ENCODE measurements around the gene ARF1. TPM values are rescaled to one million over a fixed set of nuclear protein-coding genes. Genes with fewer than 3 reads are reported as not detected.

Gene ARF1
- polyA plus RNA-seq, 1 donor: 272 TPM

- DNase-seq: no peak
Observed at GRCh38 chr1:228118040-228118439, 35.5 kb downstream of the ARF1 start.

- no peak for DNase-seq
Observed at GRCh38 chr1:228120351-228120750, 37.8 kb downstream of the ARF1 start.

- DNase-seq: no peak
Observed at GRCh38 chr1:228120857-228121489, 38.5 kb downstream of the ARF1 start.

GRCh38 chr1:228122921-228123441 lies 40.5 kb downstream of the ARF1 start:
- DNase-seq: no peak

DNA sequence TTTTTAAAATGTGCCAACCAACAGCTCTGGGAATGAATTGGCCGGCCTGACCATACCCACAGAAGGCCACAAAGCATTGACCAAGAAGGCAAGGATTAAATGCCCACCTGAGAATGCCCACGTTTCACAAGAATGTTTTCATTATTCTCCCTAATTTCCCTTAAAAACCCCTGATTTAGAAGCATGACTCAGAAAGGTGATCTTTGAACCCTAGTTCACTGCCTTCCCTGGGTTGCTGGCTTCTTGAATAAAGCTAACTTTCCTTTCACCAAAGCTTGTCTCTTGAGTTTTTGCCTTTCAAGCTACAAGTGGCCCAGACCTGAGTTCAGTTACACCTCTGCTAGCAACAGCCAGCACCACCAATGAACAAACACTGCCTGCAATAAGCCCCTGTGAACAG lies 41.0 kb downstream of the ARF1 start:
- no peak for DNase-seq

DNA sequence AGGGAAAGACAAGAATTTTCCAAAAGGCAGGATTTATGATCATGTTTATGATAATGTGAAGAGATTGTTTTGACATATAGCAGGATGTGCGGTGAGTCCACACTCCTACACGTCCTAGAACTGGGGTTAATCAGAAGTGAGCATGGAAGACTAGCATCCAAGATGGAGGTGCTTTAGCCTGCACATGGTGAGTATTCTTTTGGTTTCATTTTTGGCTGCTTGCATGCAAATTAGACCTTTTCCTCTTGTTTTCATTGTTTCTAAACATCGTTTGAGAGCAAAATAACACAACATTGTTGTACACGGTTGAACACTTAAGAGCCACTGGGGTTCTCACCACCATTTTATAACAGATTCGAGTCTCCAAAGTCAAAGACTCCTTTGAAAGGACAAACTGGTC lies 42.7 kb downstream of the ARF1 start:
- no peak for DNase-seq

DNA sequence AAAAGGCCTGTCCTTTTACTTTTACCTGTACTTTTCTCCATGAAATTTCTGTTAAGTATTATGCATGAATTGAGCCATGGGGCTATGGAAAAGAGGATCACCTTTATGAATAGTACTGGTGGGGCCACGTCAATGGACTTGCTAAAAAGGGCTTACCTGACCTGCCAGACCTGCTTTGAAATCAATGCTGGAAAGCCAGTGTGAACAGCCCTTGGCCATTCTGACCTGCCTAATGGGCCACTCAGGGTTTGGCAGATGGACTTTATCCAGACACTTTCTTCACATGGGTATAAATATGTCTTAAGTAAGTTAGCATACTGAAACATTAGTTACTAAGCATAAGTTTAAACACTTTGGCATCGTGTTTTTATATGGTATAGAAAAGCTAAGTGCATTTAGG lies 49.3 kb downstream of the ARF1 start:
- DNase-seq: no peak

DNA sequence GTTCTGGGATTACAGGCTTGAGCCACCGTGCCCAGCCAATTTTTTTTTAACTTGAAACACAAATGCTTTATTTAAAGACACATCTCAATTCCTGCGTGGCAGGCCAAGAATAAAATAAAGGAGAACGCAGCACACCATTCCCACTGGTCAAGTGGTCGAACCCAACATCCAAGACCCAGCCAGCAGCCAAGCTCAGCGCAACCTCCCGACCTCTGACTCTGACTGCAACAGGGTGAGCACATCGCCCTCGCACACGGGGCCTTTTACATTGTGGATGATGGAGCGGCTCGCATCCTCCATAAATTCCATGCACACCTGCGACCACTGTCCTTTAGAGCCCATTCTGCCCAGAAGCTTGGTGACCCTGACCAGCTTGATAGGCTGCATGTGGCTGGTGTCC lies 52.1 kb downstream of the ARF1 start:
- no peak for DNase-seq

DNA sequence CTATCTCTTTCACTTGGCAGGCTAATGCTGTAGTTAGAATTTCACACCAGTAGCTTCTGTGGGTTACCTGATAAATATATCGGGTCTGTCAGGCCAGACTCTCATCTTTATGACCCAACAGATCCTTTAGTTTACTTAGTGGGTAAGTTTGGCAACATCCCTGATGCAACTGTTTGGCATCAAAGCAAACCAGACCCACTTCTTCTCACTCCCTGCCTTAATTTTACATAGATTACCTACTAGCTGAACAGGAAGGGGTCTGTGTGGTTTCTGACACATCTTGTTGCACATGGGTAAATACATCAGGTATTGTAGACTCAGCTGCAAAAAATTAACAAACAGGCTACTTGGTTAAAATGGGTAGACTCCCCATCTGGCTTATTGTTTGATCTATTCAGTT lies 54.4 kb downstream of the ARF1 start:
- DNase-seq: no peak

DNA sequence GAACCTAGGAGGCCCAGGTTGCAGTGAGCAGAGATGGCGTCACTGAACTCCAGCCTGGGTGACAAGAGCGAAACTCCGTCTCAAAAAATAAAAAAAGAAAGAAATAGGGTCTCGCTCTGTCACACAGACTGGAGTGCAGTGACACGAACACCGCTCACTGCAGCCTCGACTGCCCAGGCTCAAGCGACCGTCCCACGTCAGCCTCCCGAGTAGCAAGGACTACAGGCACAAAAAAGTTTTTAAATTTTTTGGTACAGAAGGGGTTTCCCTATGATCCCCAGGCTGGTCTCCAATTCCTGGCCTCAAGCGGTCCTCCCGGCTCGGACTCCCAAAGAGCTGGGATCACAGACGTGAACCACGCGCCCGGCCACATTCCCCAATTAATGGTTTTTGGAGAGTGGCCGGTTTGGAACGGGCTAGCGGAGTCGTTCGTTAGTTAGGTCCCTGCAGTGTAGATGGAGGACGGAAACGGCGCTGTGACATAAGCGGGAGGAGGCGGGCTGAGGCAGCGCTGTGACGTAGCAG lies 57.0 kb downstream of the ARF1 start:
- DNase-seq: no peak

DNA sequence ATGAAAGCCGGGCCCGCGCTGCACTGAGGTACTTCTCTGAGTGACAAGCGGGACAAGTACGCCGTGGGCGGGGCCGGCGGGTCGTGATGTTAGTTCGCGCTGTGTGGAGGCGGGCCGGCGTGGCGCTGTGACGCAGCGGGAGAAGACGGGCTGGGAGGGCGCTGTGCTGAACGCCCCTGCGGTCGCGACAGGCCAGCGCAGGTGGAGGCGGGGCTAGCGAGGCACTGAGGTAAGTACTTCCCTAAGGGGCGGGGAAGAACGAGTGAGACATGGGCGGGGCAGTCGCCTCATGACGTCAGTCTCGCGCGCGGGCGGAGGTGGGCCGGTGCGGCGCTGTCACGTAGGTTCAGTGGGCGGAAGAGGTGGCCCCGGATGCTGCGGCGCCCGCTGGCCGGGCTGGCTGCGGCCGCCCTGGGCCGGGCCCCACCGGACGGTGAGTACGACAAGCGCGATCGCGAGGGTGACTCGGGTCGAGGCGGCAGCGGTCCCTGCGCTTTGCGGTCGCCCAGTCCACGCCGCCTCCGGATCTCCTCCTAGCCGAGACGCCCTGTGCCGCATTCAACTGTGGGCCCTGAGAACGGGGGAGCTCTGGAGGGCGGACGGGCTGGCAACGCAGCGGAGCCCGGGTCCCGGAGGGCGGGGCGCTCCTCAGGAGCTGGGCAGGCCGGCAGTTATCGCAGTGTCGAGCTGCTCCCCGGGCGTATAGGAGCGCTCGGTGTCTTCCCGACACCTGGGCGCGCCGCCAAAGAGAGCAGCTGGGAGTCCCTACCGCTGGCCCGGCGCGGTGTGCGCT lies 57.6 kb downstream of the ARF1 start, which contains the start of gene GUK1:
TSS of gene GUK1 (plus strand) at position 349 of the 793 bp plus-strand sequence. CDS start at position 373, 24 bp downstream.
- peak; percentile 97 for DNase-seq

DNA sequence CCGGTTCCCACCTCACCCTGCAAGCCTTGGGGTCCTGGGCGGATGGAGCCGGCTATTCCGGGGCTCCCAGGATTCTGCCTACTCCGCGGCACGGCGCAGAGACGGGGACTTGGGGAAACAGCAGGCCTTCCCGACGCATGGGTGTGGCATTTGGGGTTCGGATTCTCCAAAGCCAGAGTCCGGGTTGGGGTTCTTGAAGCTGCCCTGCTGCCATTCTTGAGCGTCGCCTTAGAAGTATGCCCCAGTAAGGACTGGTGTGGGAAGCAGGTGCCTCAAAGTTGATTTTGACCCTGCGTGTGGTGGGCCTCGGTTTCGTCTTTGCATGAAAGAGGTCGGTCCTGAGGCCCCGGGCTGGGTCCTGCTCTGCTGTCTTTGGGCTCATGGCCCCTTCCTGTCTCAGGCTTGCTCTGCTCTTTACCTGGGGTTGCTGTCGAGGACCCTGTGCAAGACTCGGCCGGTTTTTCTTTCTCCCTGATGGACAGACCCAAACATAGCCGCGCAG lies 58.3 kb downstream of the ARF1 start:
- DNase-seq: no peak

GRCh38 chr1:228141226-228142044 lies 58.9 kb downstream of the ARF1 start:
- no peak for DNase-seq

GRCh38 chr1:228142155-228142691 lies 59.7 kb downstream of the ARF1 start:
- DNase-seq: no peak

GRCh38 chr1:228142701-228143136 lies 60.2 kb downstream of the ARF1 start:
- DNase-seq: no peak

DNA sequence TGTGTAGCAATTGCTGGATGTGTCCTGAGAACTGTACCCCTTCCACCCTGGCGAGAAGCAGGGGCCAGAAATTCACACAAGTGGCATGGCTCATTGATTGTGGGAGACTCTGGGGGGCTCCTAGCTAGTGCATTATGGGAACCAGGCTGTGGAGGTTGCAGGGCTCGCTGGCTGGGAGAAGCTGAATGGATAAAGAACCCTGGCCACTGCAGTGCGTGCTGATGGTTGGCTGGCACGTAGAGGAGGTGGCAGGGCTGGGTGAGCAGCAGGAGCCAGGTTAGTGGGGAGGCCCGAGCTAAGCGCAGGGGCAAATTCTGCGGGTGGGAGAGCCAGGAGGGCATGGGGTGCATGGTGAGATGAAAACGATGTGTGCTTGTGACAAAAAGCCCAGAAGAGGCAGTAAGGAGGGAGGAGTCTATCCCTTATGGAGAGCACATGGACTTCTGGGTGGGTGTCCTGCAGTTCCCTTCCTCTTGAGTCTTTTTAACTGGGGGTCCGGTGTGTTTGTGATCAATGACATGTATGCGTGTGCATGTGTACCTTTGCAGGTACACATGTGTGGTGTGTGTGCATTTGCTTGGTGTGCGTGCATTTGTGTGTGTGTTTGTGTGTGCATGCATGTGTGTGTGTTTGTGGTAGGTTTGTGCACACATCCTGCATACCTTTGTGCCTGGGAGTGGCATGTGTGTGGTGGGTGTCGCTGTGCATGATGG lies 61.1 kb downstream of the ARF1 start:
- no peak for DNase-seq

DNA sequence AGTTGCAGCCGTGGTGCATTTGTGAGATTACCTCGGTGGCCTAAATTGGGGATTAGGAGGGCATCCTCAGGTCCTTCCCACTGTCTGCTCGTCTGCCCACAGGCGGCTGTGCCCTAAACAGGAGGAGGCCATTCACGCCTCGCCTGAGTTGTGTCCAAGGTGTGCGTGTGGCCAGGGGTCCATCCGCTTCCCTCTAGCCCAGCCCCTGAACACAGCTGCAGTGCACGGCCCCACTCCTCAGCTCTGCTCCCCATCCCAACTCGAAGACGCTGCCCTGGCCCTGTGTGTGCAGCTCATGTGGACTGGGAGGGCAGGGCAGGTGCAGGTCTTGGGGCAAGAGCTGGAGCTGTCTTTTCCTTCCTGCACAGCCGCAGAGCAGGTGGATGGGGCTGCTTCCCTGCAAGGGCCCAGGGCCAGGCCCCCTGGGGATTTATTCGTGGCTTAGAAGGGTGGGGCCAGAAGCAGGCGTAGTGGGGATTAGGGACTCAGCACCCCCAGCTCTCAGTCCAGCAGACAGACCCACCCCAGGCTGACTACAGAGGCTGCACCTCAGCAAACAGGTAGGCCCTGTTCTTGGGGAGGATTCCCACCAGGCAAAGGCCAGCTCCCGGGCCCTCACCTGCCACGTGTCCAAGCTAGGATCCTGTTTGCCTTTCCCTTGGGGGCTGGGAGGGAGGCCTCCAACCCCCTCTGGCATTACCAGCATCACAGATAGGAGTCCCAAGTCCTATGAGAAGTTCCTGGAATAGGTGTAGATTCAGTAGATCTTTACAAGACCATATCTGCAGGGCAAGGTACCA lies 61.9 kb downstream of the ARF1 start:
- no peak for DNase-seq

GRCh38 chr1:228144993-228145343 lies 62.5 kb downstream of the ARF1 start:
- no peak for DNase-seq

DNA sequence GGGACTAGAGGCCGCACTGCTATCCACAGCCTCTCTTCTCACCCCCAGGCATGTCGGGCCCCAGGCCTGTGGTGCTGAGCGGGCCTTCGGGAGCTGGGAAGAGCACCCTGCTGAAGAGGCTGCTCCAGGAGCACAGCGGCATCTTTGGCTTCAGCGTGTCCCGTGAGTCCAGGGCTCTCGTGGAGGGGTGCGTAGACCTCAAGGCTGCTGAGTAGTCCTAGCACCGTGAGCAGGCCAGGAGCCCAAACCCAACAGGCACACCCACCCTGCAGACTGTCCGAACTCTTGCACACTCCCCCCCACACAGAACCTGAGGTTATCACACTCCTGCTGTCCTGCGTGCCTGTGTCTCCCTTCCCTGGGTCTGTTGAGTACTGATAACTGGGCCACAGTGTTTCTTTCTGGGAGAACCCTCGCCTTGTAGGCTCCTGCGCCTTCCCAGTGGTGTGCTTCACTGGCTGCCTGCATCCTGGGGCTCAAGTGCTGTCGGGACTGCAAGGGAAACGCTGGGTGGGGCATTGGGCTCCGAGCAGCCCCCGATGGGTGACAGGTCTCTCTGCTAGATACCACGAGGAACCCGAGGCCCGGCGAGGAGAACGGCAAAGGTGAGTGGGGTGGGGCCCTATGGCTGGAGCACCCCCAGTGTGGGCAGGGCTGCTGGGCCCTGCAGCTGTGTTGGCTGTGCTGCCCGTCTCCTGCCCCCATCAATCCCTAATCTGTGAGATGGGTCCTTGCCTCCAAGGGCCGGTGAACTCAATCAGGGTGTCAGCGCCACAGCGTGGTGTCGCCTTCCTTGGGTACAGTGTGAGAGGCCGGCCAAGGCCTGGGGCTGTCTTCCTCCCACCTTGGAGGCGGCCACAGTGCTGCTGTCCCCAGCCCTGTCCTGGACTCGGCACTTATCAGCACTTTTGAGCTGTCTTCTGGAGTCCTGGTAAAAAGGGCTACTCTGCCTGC lies 63.2 kb downstream of the ARF1 start:
- no peak for DNase-seq
